Measurements from ENCODE around the gene NCAPD2. TPM values are rescaled to one million over a fixed set of nuclear protein-coding genes. Genes with fewer than 3 reads are reported as not detected.
A peak's percentile ranks its signal among the peaks of the same experiment; 100 is the strongest.
"Not testable (repeated sequence)": the region's sequence is repeated elsewhere in the genome, so short reads cannot be mapped to it uniquely, and the experiment has no call there.

Gene NCAPD2
- total RNA-seq, 2 experiments from 2014 or later = 192 to 196 TPM

- no peak for DNase-seq
- intact Hi-C loops (cut with micrococcal nuclease) = loop anchor here (1.0 kb wide), 1 partner anchor 72 kb away; no protein-coding TSS in a partner anchor
- peaks cover 38% of the 10 kb centered on the region for H3K4me1 Mint-ChIP-seq (ENCODE audit: low read depth)
- ChIA-PET CTCF (interaction anchor here (0.6 to 1.9 kb wide), 8 partner anchors 29 to 155 kb away, joined by 3 to 9 read pairs (median 4); no protein-coding TSS in a partner anchor), POLR2A (interaction anchor here (0.6 to 2.7 kb wide), 5 partner anchors 19 to 45 kb away, joined by 4 to 15 read pairs (median 6); partner anchors contain the start of genes GAPDH and VAMP1)
- H3K4me3 Mint-ChIP-seq = peak overlapping the region; percentile 94
- H3K27ac Mint-ChIP-seq = peak overlapping the region; percentile 100
- no peaks in the 10 kb centered on the region for H3K9me3 Mint-ChIP-seq
- H3K36me3 Mint-ChIP-seq = peaks cover 42% of the 10 kb centered on the region
- no peaks in the 10 kb centered on the region for H3K27me3 Mint-ChIP-seq
Measured at GRCh38 chr12:6494968-6495367, 1.1 kb downstream of the NCAPD2 start.

- Mint-ChIP-seq H3K4me1 (ENCODE audit: low read depth) (peaks cover 31% of the 10 kb centered on the region), H3K36me3 (peaks cover 32% of the 10 kb centered on the region), H3K27ac (peak overlapping the region; percentile 72)
- intact Hi-C loops (cut with micrococcal nuclease); POLR2A ChIA-PET; H3K27me3 Mint-ChIP-seq; H3K9me3 Mint-ChIP-seq; DNase-seq; H3K4me3 Mint-ChIP-seq: not testable (repeated sequence)
- CTCF ChIA-PET = interaction anchor here (0.9 to 1.4 kb wide), 3 partner anchors 31 to 56 kb away, joined by 3 to 4 read pairs (median 3); no protein-coding TSS in a partner anchor
Measured at GRCh38 chr12:6497291-6497690, 3.4 kb downstream of the NCAPD2 start.

GRCh38 chr12:6500466-6500865, 6.6 kb downstream of the NCAPD2 start:
- DNase-seq = no peak
- intact Hi-C loops (cut with micrococcal nuclease) = no loop called here
- Mint-ChIP-seq H3K27me3 (no peaks in the 10 kb centered on the region), H3K4me3 (no peak overlapping the region), H3K4me1 (ENCODE audit: low read depth) (peaks cover 17% of the 10 kb centered on the region), H3K36me3 (peaks cover 22% of the 10 kb centered on the region), H3K9me3 (no peaks in the 10 kb centered on the region), H3K27ac (no peak overlapping the region)
- ChIA-PET CTCF (interaction anchor here (0.8 to 1.3 kb wide), 3 partner anchors 30 to 78 kb away, joined by 3 to 5 read pairs (median 3); partner anchors contain the start of gene VAMP1), POLR2A (interaction anchor here (0.8 to 1.3 kb wide), 4 partner anchors 30 to 39 kb away, joined by 3 to 5 read pairs (median 4); partner anchors contain the start of gene VAMP1)

GRCh38 chr12:6507102-6507998, 13.4 kb downstream of the NCAPD2 start:
- Mint-ChIP-seq H3K27ac (no peak overlapping the region), H3K4me1 (ENCODE audit: low read depth) (peaks cover 2% of the 10 kb centered on the region), H3K36me3 (peaks cover 33% of the 10 kb centered on the region), H3K9me3 (no peaks in the 10 kb centered on the region), H3K4me3 (no peak overlapping the region), H3K27me3 (no peaks in the 10 kb centered on the region)
- ChIA-PET POLR2A (interaction anchor here (1.2 kb wide), 1 partner anchor 37 kb away, joined by 3 read pairs; the partner anchor contains the start of gene VAMP1), CTCF (interaction anchor here (0.6 to 0.7 kb wide), 3 partner anchors 10 to 71 kb away, joined by 3 to 6 read pairs (median 3); no protein-coding TSS in a partner anchor)
- no peak for DNase-seq
- intact Hi-C loops (cut with micrococcal nuclease) = no loop called here

GRCh38 chr12:6508087-6508486, 14.2 kb downstream of the NCAPD2 start:
- intact Hi-C loops (cut with micrococcal nuclease) = no loop called here
- H3K9me3 Mint-ChIP-seq = no peaks in the 10 kb centered on the region
- DNase-seq = no peak
- no peaks in the 10 kb centered on the region for H3K27me3 Mint-ChIP-seq
- no peak overlapping the region for H3K27ac Mint-ChIP-seq
- H3K36me3 Mint-ChIP-seq = peaks cover 40% of the 10 kb centered on the region
- H3K4me3 Mint-ChIP-seq = no peak overlapping the region
- CTCF ChIA-PET = no interaction called here
- peaks cover 2% of the 10 kb centered on the region for H3K4me1 Mint-ChIP-seq (ENCODE audit: low read depth)
- POLR2A ChIA-PET = interaction anchor here (1.2 kb wide), 1 partner anchor 37 kb away, joined by 3 read pairs; the partner anchor contains the start of gene VAMP1

DNA sequence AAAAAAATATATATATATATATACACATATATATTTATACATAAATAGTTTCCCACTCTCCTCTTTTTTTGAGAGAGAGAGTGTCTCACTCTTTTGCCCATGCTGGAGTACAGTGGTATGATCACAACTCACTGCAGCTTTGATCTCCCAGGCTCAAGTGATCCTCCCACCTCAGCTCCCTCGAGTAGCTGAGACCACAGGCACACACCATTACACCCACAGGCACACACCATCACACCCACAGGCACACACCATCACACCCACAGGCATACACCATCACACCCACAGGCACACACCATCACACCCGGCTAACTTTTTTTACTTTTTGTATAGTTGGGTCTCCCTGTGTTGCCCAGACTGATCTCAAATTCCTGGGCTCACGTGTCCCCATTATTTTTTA, 26.3 kb downstream of the NCAPD2 start:
- H3K4me1 Mint-ChIP-seq (ENCODE audit: low read depth) = no peaks in the 10 kb centered on the region
- ChIA-PET POLR2A (no interaction called here), CTCF (no interaction called here)
- H3K4me3 Mint-ChIP-seq = no peak overlapping the region
- H3K27ac Mint-ChIP-seq = no peak overlapping the region
- H3K9me3 Mint-ChIP-seq = no peaks in the 10 kb centered on the region
- no peak for DNase-seq
- no peaks in the 10 kb centered on the region for H3K27me3 Mint-ChIP-seq
- peaks cover 66% of the 10 kb centered on the region for H3K36me3 Mint-ChIP-seq
- intact Hi-C loops (cut with micrococcal nuclease) = no loop called here

- Mint-ChIP-seq H3K27me3 (no peaks in the 10 kb centered on the region), H3K4me1 (ENCODE audit: low read depth) (no peaks in the 10 kb centered on the region), H3K4me3 (no peak overlapping the region), H3K9me3 (no peaks in the 10 kb centered on the region), H3K36me3 (peaks cover 70% of the 10 kb centered on the region), H3K27ac (no peak overlapping the region)
- ChIA-PET POLR2A (no interaction called here), CTCF (no interaction called here)
- no peak for DNase-seq
- intact Hi-C loops (cut with micrococcal nuclease) = no loop called here
Measured at GRCh38 chr12:6522193-6522592, 28.3 kb downstream of the NCAPD2 start.

- Mint-ChIP-seq H3K27me3 (no peaks in the 10 kb centered on the region), H3K36me3 (peaks cover 76% of the 10 kb centered on the region), H3K4me3 (no peak overlapping the region), H3K4me1 (ENCODE audit: low read depth) (no peaks in the 10 kb centered on the region), H3K9me3 (no peaks in the 10 kb centered on the region), H3K27ac (no peak overlapping the region)
- intact Hi-C loops (cut with micrococcal nuclease) = no loop called here
- POLR2A ChIA-PET = interaction anchor here (0.6 kb wide), 1 partner anchor 9 kb away, joined by 3 read pairs; no protein-coding TSS in a partner anchor
- CTCF ChIA-PET = no interaction called here
- no peak for DNase-seq
Measured at GRCh38 chr12:6523708-6524107, 29.8 kb downstream of the NCAPD2 start.

- H3K27ac Mint-ChIP-seq = no peak overlapping the region
- peaks cover 81% of the 10 kb centered on the region for H3K36me3 Mint-ChIP-seq
- H3K27me3 Mint-ChIP-seq = no peaks in the 10 kb centered on the region
- no peaks in the 10 kb centered on the region for H3K9me3 Mint-ChIP-seq
- no peak overlapping the region for H3K4me3 Mint-ChIP-seq
- DNase-seq = no peak
- no peaks in the 10 kb centered on the region for H3K4me1 Mint-ChIP-seq (ENCODE audit: low read depth)
- intact Hi-C loops (cut with micrococcal nuclease) = no loop called here
- ChIA-PET POLR2A (no interaction called here), CTCF (no interaction called here)
Measured at GRCh38 chr12:6524648-6525047, 30.7 kb downstream of the NCAPD2 start.

DNA sequence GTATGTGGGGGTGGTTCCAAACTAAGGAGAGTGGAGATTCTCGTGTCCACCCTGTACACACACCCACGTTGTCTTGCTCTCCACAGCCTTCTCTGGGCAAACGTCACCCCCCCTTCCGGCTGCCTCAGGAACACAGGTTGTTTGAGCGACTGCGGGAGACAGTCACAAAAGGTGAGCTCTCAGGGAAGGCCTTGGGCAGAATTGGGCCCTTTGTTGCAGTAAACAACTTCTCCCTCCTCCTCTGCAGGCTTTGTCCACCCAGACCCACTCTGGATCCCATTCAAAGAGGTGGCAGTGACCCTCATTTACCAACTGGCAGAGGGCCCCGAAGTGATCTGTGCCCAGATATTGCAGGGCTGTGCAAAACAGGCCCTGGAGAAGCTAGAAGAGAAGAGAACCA, 32.3 kb downstream of the NCAPD2 start:
- CTCF ChIA-PET = interaction anchor here (0.9 kb wide), 1 partner anchor 12 kb away, joined by 3 read pairs; no protein-coding TSS in a partner anchor
- POLR2A ChIA-PET = no interaction called here

DNA sequence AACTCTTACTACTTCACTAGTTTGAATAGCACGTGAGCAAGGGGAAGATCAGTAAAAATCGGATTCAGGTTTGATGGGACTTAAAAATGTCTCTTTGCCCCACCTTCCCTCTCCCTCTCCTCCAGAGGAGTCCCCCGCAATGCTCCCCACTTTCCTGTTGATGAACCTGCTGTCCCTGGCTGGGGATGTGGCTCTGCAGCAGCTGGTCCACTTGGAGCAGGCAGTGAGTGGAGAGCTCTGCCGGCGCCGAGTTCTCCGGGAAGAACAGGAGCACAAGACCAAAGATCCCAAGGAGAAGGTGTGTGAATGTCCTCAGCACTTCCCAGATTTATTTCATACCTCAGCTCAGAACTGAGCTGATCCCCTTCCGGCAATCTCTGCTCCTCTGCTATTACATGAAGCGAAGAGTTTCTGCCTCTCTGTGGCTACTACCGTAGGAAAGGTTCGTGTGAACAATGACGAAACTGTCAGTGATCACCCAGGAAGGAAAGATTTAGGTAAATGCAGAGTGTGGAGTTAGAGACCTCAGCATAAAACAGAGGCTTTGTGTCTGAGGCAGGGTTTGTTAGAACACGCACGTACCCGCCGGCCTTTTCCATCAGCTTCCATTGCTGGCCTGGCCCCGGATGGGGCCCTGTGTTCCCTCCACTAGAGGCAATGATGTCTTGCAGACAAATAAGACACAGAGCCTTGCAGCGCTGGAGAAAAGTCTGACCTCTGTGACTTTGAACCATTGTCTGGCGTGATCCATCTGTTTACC, 33.0 kb downstream of the NCAPD2 start:
- intact Hi-C loops (cut with micrococcal nuclease) = no loop called here
- no peak for DNase-seq
- peaks cover 8% of the 10 kb centered on the region for H3K4me1 Mint-ChIP-seq (ENCODE audit: low read depth)
- no peaks in the 10 kb centered on the region for H3K9me3 Mint-ChIP-seq
- CTCF ChIA-PET = interaction anchor here (0.7 to 0.9 kb wide), 2 partner anchors 11 to 61 kb away, joined by 3 read pairs; no protein-coding TSS in a partner anchor
- H3K27me3 Mint-ChIP-seq = no peaks in the 10 kb centered on the region
- peaks cover 82% of the 10 kb centered on the region for H3K36me3 Mint-ChIP-seq
- POLR2A ChIA-PET = interaction anchor here (3.0 kb wide), 1 partner anchor 12 kb away, joined by 9 read pairs; no protein-coding TSS in a partner anchor
- no peak overlapping the region for H3K27ac Mint-ChIP-seq
- H3K4me3 Mint-ChIP-seq = no peak overlapping the region

More for the DNA sequence above, 32.3 kb downstream of the NCAPD2 start:
- H3K4me1 Mint-ChIP-seq (ENCODE audit: low read depth) = peaks cover 5% of the 10 kb centered on the region
- no peak overlapping the region for H3K27ac Mint-ChIP-seq
- H3K27me3 Mint-ChIP-seq = no peaks in the 10 kb centered on the region
- no peak overlapping the region for H3K4me3 Mint-ChIP-seq
- no peaks in the 10 kb centered on the region for H3K9me3 Mint-ChIP-seq
- intact Hi-C loops (cut with micrococcal nuclease) = no loop called here
- no peak for DNase-seq
- H3K36me3 Mint-ChIP-seq = peaks cover 86% of the 10 kb centered on the region

All from activated CD4-positive, alpha-beta memory T cell treated with anti-CD3 and anti-CD28 coated beads for 36 hours (primary cell).